Measurements from ENCODE around the gene RIMS4.

- TF ChIP-seq EZH2phosphoT487 (IDR thresholded peaks at IDR 0.05; ENCODE audit: borderline replicate concordance, low read length) (no peak), CTCF (IDR thresholded peaks at IDR 0.05; ENCODE audit: low read depth, low read length, poor library complexity, severe bottlenecking) (no peak)
Measured at GRCh38 chr20:44835116-44835515, 24.8 kb upstream of the RIMS4 start.

Data from DOHH2 (cell line).